MCF 10A (cell line): ENCODE results near the gene NYAP1. TPM values are rescaled to one million over a fixed set of nuclear protein-coding genes. Genes with fewer than 3 reads are reported as not detected.

Source experiments
- Bru-seq: library from RNA; stranded (reverse); fragments of 400-500 nt; gene quantifications from one replicate; lab custom pipeline; 2021; lab: Mats Ljungman, UMichigan
- BruChase-seq, 2 experiments: library from RNA; stranded (reverse); fragments of 400-500 nt; gene quantifications; one replicate each; lab custom pipeline; 2021; lab: Mats Ljungman, UMichigan
- BruUV-seq: library from RNA; stranded (reverse); fragments of 400-500 nt; replicated peaks from 2 replicates; lab custom pipeline; 2021; lab: Mats Ljungman, UMichigan
- CTCF ChIA-PET: fragments of 300-600 bp; sonication (Branson Sonifier 250); formaldehyde crosslinking; extraction: SDS; loops from one replicate; lab custom pipeline; 2021; ENCODE audit warnings: antibody characterized with exemption, inconsistent platforms; lab: Yijun Ruan, JAX
- POLR2A ChIA-PET: fragments of 300-600, 350-650 bp; sonication (Branson Sonifier 250); formaldehyde crosslinking; extraction: SDS; loops from one replicate; lab custom pipeline; 2020; ENCODE audit warnings: antibody characterized with exemption, inconsistent platforms; lab: Yijun Ruan, JAX
- DNase-seq: peaks from one replicate; pipeline ENCODE4 v3.0.0-alpha.2; 2018; ENCODE audit not compliant: unreplicated experiment
- H3K27ac Mint-ChIP-seq: one replicate; pipeline ENCODE4 v1.8.0; 2022; ENCODE audit warnings: mild to moderate bottlenecking, low read depth, mixed read lengths; ENCODE audit not compliant: unreplicated experiment
- H3K27me3 Mint-ChIP-seq: one replicate; pipeline ENCODE4 v1.8.0; 2022; ENCODE audit warnings: mixed read lengths; ENCODE audit not compliant: insufficient read depth, unreplicated experiment
- H3K36me3 Mint-ChIP-seq: one replicate; pipeline ENCODE4 v1.8.0; 2022; ENCODE audit warnings: mild to moderate bottlenecking, moderate library complexity, mixed read lengths; ENCODE audit not compliant: insufficient read depth, unreplicated experiment
- H3K4me1 Mint-ChIP-seq: one replicate; pipeline ENCODE4 v1.8.0; 2022; ENCODE audit warnings: mixed read lengths; ENCODE audit not compliant: insufficient read depth, unreplicated experiment
- H3K4me3 Mint-ChIP-seq: one replicate; pipeline ENCODE4 v1.8.0; 2022; ENCODE audit warnings: mild to moderate bottlenecking, moderate library complexity, mixed read lengths; ENCODE audit not compliant: unreplicated experiment
- H3K9me3 Mint-ChIP-seq: one replicate; pipeline ENCODE4 v1.8.0; 2022; ENCODE audit warnings: mixed read lengths; ENCODE audit not compliant: unreplicated experiment
- CTCF ChIP-seq: fragments of 200-600 bp; IDR thresholded peaks from one replicate; pipeline ENCODE4 v1.8.0; 2022; ENCODE audit warnings: antibody characterized with exemption, mild to moderate bottlenecking; ENCODE audit not compliant: unreplicated experiment
- intact Hi-C: fragments of 100-400 bp; cut with micrococcal nuclease; formaldehyde crosslinking; loops from 2 replicates; pipeline ENCODE4 v1.14.1; 2022
- long read RNA-seq: library from polyadenylated mRNA; stranded (forward); transcript quantifications from one replicate; pipeline ENCODE4 v2.0.0, GENCODE V29; 2022
- total RNA-seq: library from RNA; stranded (reverse); gene quantifications from 2 replicates; pipeline ENCODE4 v1.2.3, GENCODE V29; 2022

The NYAP1 gene
- total RNA-seq (0.21 TPM in 1 of 2 replicates, not detected in the other), Bru-seq, nascent RNA (not detected), BruChase-seq, experiment 1, labeled RNA remaining after a 6-hour chase (not detected), BruChase-seq, experiment 2, labeled RNA remaining after a 2-hour chase (percentile 8 among the genes with signal in this experiment)
- long read RNA-seq, result 0 reads

GRCh38 chr7:100483722-100484672, at the start of gene NYAP1:
Gene NYAP1, plus strand, starts transcription at chr7:100483927. Its CDS starts 1,385 bp downstream, at chr7:100485312.
- Mint-ChIP-seq H3K4me3 (peak within 1 kb of the TSS; percentile 74), H3K9me3 (no peaks in the 10 kb centered on the region), H3K27ac (peak within 1 kb of the TSS; percentile 14), H3K4me1 (peaks cover 5% of the 10 kb centered on the region), H3K27me3 (no peaks in the 10 kb centered on the region), H3K36me3 (peaks cover 12% of the 10 kb centered on the region)
- ChIA-PET POLR2A (no interaction called here), CTCF (interaction anchor here (1.9 kb wide), 1 partner anchor 14 kb away, joined by 12 read pairs; no protein-coding TSS in a partner anchor)
- DNase-seq, result peak; percentile 30
- TF ChIP-seq CTCF, result no peak
- intact Hi-C loops, result no loop called here
- no TSS peak for BruUV-seq

- CTCF ChIA-PET, result interaction anchor here (0.5 to 1.6 kb wide), 5 partner anchors 16 to 460 kb away, joined by 3 to 5 read pairs (median 3); partner anchors contain the start of gene TSC22D4
- BruUV-seq, result no TSS peak
These were observed 49.2 kb upstream of the NYAP1 start for GRCh38 chr7:100434297-100435144.

GRCh38 chr7:100435401-100436304, 48.1 kb upstream of the NYAP1 start:
- CTCF ChIA-PET, result interaction anchor here (0.6 to 2.2 kb wide), 6 partner anchors 15 to 290 kb away, joined by 3 to 10 read pairs (median 4); no protein-coding TSS in a partner anchor
- BruUV-seq, result TSS peak; percentile 47

More at GRCh38 chr7:100434297-100435144, 49.2 kb upstream of the NYAP1 start:
- Mint-ChIP-seq H3K36me3 (peaks cover 51% of the 10 kb centered on the region), H3K4me1 (peaks cover 36% of the 10 kb centered on the region), H3K27ac (peak overlapping the region; percentile 96), H3K27me3 (no peaks in the 10 kb centered on the region), H3K4me3 (peak overlapping the region; percentile 95), H3K9me3 (no peaks in the 10 kb centered on the region)
- intact Hi-C loops, result no loop called here
- no peak for TF ChIP-seq CTCF
- POLR2A ChIA-PET, result interaction anchor here (1.4 to 4.2 kb wide), 3 partner anchors 16 to 455 kb away, joined by 3 to 27 read pairs (median 5); partner anchors contain the start of genes FBXO24 and UFSP1
- no peak for DNase-seq

More at GRCh38 chr7:100435401-100436304, 48.1 kb upstream of the NYAP1 start:
- Mint-ChIP-seq H3K4me1 (peaks cover 36% of the 10 kb centered on the region), H3K36me3 (peaks cover 46% of the 10 kb centered on the region), H3K27ac (peak overlapping the region; percentile 96), H3K9me3 (no peaks in the 10 kb centered on the region), H3K27me3 (no peaks in the 10 kb centered on the region), H3K4me3 (peak overlapping the region; percentile 95)
- no peak for TF ChIP-seq CTCF
- peak; percentile 38 for DNase-seq
- POLR2A ChIA-PET, result interaction anchor here (0.7 to 5.2 kb wide), 10 partner anchors 7 to 454 kb away, joined by 3 to 27 read pairs (median 4); partner anchors contain the start of genes MEPCE, MOSPD3, UFSP1 and ZCWPW1
- intact Hi-C loops, result no loop called here
